Keratinocyte (primary cell): Measurements from ENCODE around the gene CACNA1E. TPM values are rescaled to one million over a fixed set of nuclear protein-coding genes. Genes with fewer than 3 reads are reported as not detected.

Experiments
- DNase-seq: peaks from one replicate; pipeline ENCODE4 v3.0.0-alpha.2; 2011; ENCODE audit warnings: low read depth, missing footprints, low spot score
- FAIRE-seq: peaks from 2 replicates; lab custom pipeline; 2011; peaks lifted over from hg19 to GRCh38; lab: Jason Lieb, UNC
- H2AFZ ChIP-seq: 2 replicates; pipeline ENCODE4 v1.6.0; 2012; ENCODE audit warnings: low read length, control low read depth, inconsistent platforms; ENCODE audit not compliant: control insufficient read depth
- H3K27ac ChIP-seq: 2 replicates; pipeline ENCODE4 v1.5.1; 2011; ENCODE audit warnings: low read length; ENCODE audit not compliant: control insufficient read depth, insufficient read depth
- H3K27me3 ChIP-seq: 3 replicates; pipeline ENCODE4 v1.6.0; 2011; ENCODE audit warnings: low read length; ENCODE audit not compliant: control insufficient read depth, insufficient read depth; ENCODE audit errors: extremely low read depth
- H3K36me3 ChIP-seq, 2 experiments: 2 replicates in 1 of 2; 3 replicates in 1 of 2; pipeline ENCODE4 v1.5.1; 2011; ENCODE audit warnings: low read length in 2 of 2, mild to moderate bottlenecking in 1 of 2; ENCODE audit not compliant: control insufficient read depth in 2 of 2, insufficient read depth in 2 of 2; ENCODE audit errors: extremely low read depth in 1 of 2
- H3K4me1 ChIP-seq: 3 replicates; pipeline ENCODE4 v1.5.1; 2011; ENCODE audit warnings: low read length; ENCODE audit not compliant: control insufficient read depth, insufficient read depth; ENCODE audit errors: extremely low read depth
- H3K4me2 ChIP-seq: 3 replicates; pipeline ENCODE4 v1.6.0; 2011; ENCODE audit warnings: low read depth, low read length; ENCODE audit not compliant: control insufficient read depth, insufficient read depth; ENCODE audit errors: extremely low read depth
- H3K4me3 ChIP-seq, 3 experiments: fragments of 200-600 bp in 1 of 3; sonication (generic) in 1 of 3; 2 replicates in 2 of 3; 3 replicates in 1 of 3; pipeline ENCODE4 v1.5.1; 2011 to 2016; ENCODE audit warnings: low read length in 3 of 3, mild to moderate bottlenecking in 3 of 3, control low read depth in 2 of 3, inconsistent platforms in 1 of 3, low read depth in 1 of 3, mixed read lengths in 1 of 3, mixed run types in 1 of 3, moderate library complexity in 1 of 3; ENCODE audit not compliant: control insufficient read depth in 2 of 3, insufficient read depth in 2 of 3; ENCODE audit errors: extremely low read depth in 1 of 3
- H3K79me2 ChIP-seq: 2 replicates; pipeline ENCODE4 v1.6.0; 2012; ENCODE audit warnings: low read length; ENCODE audit not compliant: control insufficient read depth, insufficient read depth
- H3K9ac ChIP-seq: 3 replicates; pipeline ENCODE4 v1.6.0; 2011; ENCODE audit warnings: low read length; ENCODE audit not compliant: control insufficient read depth, insufficient read depth; ENCODE audit errors: extremely low read depth
- H3K9me1 ChIP-seq: 3 replicates; pipeline ENCODE4 v1.6.0; 2011; ENCODE audit warnings: low read length; ENCODE audit not compliant: control insufficient read depth, insufficient read depth; ENCODE audit errors: extremely low read depth
- H3K9me3 ChIP-seq: 2 replicates; pipeline ENCODE4 v1.5.1; 2012; ENCODE audit warnings: low read depth, low read length; ENCODE audit not compliant: control insufficient read depth
- H4K20me1 ChIP-seq: 3 replicates; pipeline ENCODE4 v1.6.0; 2011; ENCODE audit warnings: low read length; ENCODE audit not compliant: control insufficient read depth, insufficient read depth; ENCODE audit errors: extremely low read depth
- EZH2 ChIP-seq: IDR thresholded peaks from one replicate; pipeline ENCODE4 v1.6.1; 2012; ENCODE audit warnings: inconsistent platforms, mild to moderate bottlenecking, low read length, moderate library complexity
- dilution Hi-C: fragments of 300-500 bp; cut with MboI; formaldehyde crosslinking; loops from one replicate; pipeline ENCODE4 v1.7.0; 2020; ENCODE audit warnings: low sequenced_read_pairs; ENCODE audit not compliant: extremely low pct_ligation_motif_present
- polyA plus RNA-seq, 5 experiments: library from polyadenylated mRNA; depleted of rRNA in 3 of 5; stranded (reverse) in 3 of 5; stranded (forward) in 1 of 5; unstranded in 1 of 5; fragments of >200 nt; gene quantifications; 1 replicate in 1 of 5; 2 replicates in 3 of 5; 3 replicates in 1 of 5; pipeline versions ENCODE4 v1.2.1 to v1.2.3, GENCODE V29; 2011 to 2012; ENCODE audit warnings: missing spikeins in 2 of 5, low read depth in 1 of 5, low replicate concordance in 1 of 5
- TF ChIP-seq, protein P1 (sequence below), 3 experiments: IDR thresholded peaks in 1 of 3; conservative IDR thresholded peaks in 1 of 3; optimal IDR thresholded peaks in 1 of 3; 2 replicates in 2 of 3; 3 replicates in 1 of 3; pipeline versions ENCODE3 to v1.5.1; 2011; ENCODE audit warnings: low read length in 3 of 3, mild to moderate bottlenecking in 3 of 3, moderate library complexity in 2 of 3, control low read depth in 1 of 3, inconsistent platforms in 1 of 3; ENCODE audit not compliant: insufficient read depth in 2 of 3; ENCODE audit errors: extremely low read depth in 1 of 3

CACNA1E gene
- polyA plus RNA-seq, 1 donor (not counting 4 experiments of a cell fraction or from before 2014, with no cell fraction given): not detected

DNA sequence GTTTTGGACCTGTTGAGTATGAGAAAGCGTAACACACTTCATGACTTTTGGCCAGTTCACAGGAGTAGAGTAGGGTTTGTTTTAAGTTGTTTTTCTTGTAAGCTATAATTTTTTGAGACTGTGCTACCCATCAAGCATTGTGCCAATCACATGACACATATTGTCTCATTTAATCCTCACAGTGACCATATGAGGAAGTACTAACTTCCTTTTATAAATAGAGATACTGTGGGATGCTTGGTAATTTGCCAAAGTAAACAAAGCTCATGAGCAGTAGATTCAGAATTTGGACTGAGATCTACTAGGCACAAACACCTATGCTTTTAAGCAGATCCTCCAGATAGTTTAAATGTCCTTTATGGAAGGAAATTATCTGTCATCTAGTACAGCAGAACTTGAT, 178.3 kb downstream of the CACNA1E start:
- Histone ChIP-seq H3K9me3 (no peaks in the 10 kb centered on the region), H3K27me3 (peaks cover 6% of the 10 kb centered on the region), H3K9ac (no peak overlapping the region), H3K4me1 (no peaks in the 10 kb centered on the region), H4K20me1 (no peaks in the 10 kb centered on the region), H2AFZ (no peak overlapping the region), H3K4me2 (no peak overlapping the region), H3K4me3 (no peak overlapping the region), H3K9me1 (no peaks in the 10 kb centered on the region), H3K79me2 (no peaks in the 10 kb centered on the region), H3K36me3 (no peaks in the 10 kb centered on the region), H3K27ac (no peak overlapping the region)
- dilution Hi-C loops: loop anchor here (25.0 kb wide), 1 partner anchor 174 kb away; the partner anchor contains the start of gene CACNA1E
- no peak for TF ChIP-seq EZH2
- TF ChIP-seq, protein P1, sequence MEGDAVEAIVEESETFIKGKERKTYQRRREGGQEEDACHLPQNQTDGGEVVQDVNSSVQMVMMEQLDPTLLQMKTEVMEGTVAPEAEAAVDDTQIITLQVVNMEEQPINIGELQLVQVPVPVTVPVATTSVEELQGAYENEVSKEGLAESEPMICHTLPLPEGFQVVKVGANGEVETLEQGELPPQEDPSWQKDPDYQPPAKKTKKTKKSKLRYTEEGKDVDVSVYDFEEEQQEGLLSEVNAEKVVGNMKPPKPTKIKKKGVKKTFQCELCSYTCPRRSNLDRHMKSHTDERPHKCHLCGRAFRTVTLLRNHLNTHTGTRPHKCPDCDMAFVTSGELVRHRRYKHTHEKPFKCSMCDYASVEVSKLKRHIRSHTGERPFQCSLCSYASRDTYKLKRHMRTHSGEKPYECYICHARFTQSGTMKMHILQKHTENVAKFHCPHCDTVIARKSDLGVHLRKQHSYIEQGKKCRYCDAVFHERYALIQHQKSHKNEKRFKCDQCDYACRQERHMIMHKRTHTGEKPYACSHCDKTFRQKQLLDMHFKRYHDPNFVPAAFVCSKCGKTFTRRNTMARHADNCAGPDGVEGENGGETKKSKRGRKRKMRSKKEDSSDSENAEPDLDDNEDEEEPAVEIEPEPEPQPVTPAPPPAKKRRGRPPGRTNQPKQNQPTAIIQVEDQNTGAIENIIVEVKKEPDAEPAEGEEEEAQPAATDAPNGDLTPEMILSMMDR (optimal IDR thresholded peaks at IDR 0.05 in 1 of 3, IDR thresholded peaks at IDR 0.05 in 1 of 3, conservative IDR thresholded peaks at IDR 0.05 in 1 of 3; ENCODE audit: extremely low read depth in 1 of 3, insufficient read depth in 2 of 3, low read length in 3 of 3): no peak
- FAIRE-seq (no peak), DNase-seq (no peak)

DNA sequence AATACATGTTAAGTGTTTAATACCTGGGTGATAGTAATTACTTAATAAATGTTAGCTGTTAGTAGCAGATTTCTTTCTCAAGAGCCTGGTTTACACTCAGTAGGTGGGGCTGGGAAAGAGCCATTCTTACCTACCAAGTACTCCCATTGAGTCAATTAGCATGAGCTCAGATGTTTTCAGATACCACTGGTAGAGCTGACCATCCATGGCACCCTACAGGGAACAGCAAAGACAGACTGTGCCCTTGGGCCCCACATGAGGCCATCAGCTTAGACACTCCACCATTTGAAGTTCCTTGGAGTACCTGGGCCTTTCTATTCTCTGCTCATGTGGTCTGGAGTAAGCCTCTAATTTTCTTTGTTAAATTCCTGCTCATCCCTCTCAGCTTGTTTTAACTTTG, 179.3 kb downstream of the CACNA1E start:
- no peak overlapping the region for H3K27ac ChIP-seq
- no peak overlapping the region for H3K9ac ChIP-seq
- H4K20me1 ChIP-seq: no peaks in the 10 kb centered on the region
- H3K36me3 ChIP-seq: no peaks in the 10 kb centered on the region
- dilution Hi-C loops: loop anchor here (25.0 kb wide), 1 partner anchor 175 kb away; the partner anchor contains the start of gene CACNA1E
- FAIRE-seq: no peak
- no peak overlapping the region for H3K4me3 ChIP-seq
- H3K79me2 ChIP-seq: no peaks in the 10 kb centered on the region
- no peaks in the 10 kb centered on the region for H3K4me1 ChIP-seq
- DNase-seq: no peak
- H2AFZ ChIP-seq: no peak overlapping the region
- H3K27me3 ChIP-seq: peaks cover 6% of the 10 kb centered on the region
- H3K9me3 ChIP-seq: no peaks in the 10 kb centered on the region
- H3K4me2 ChIP-seq: no peak overlapping the region
- H3K9me1 ChIP-seq: no peaks in the 10 kb centered on the region
- TF ChIP-seq EZH2: no peak
- TF ChIP-seq, protein P1 (optimal IDR thresholded peaks at IDR 0.05 in 1 of 3, IDR thresholded peaks at IDR 0.05 in 1 of 3, conservative IDR thresholded peaks at IDR 0.05 in 1 of 3; ENCODE audit: extremely low read depth in 1 of 3, insufficient read depth in 2 of 3, low read length in 3 of 3): no peak
